K562 (cell line): Measurements from ENCODE around the gene SPDL1. TPM values are rescaled to one million over a fixed set of nuclear protein-coding genes. Genes with fewer than 3 reads are reported as not detected.

Experiments used
- ATAC-seq: fragments of 200-7000 bp; cut with Tn5 transposase; 3 replicates; pipeline ENCODE4 v1.9.1; 2020; ENCODE audit warnings: moderate library complexity
- BruUV-seq: library from RNA; stranded (reverse); fragments of 400-500 nt; replicated peaks from 2 replicates; lab custom pipeline; 2021; lab: Mats Ljungman, UMichigan
- CTCF ChIA-PET: fragments of 300-600 bp; formaldehyde crosslinking; extraction: SDS; loops from one replicate; lab custom pipeline; 2021; ENCODE audit warnings: low intra/inter-chr PET ratio; lab: Yijun Ruan, JAX
- POLR2A ChIA-PET: fragments of 300-600, 350-650 bp; sonication (Branson Sonifier 250); formaldehyde crosslinking; extraction: SDS; loops from one replicate; lab custom pipeline; 2021; ENCODE audit warnings: antibody characterized with exemption, inconsistent platforms; lab: Yijun Ruan, JAX
- DNase-seq, 4 experiments: peaks; one replicate each; pipeline versions ENCODE4 v3.0.0 to v3.0.0-alpha.2; 2011 to 2018; ENCODE audit warnings: low spot score in 3 of 4, mixed read lengths in 3 of 4; ENCODE audit errors: extremely low read depth in 1 of 4
- FAIRE-seq: peaks from 2 replicates; lab custom pipeline; 2011; peaks lifted over from hg19 to GRCh38; lab: Jason Lieb, UNC
- H2AFZ ChIP-seq: 2 replicates; pipeline ENCODE4 v1.6.0; 2011; ENCODE audit warnings: low read depth, low read length, control low read depth, inconsistent platforms
- H3K27ac ChIP-seq: fragments of 200-600 bp; 3 replicates; pipeline ENCODE4 v1.8.0; 2011; ENCODE audit warnings: low read depth, mild to moderate bottlenecking, control low read depth, inconsistent platforms, low read length, moderate library complexity, mixed read lengths; ENCODE audit errors: extremely low read depth
- H3K27me3 ChIP-seq, 2 experiments: fragments of 300-600 bp in 1 of 2; 2 replicates in 1 of 2; 3 replicates in 1 of 2; pipeline versions ENCODE4 v1.6.0 to v1.8.0; 2011; ENCODE audit warnings: inconsistent platforms in 2 of 2, low read length in 2 of 2, mild to moderate bottlenecking in 1 of 2, mixed read lengths in 1 of 2, moderate library complexity in 1 of 2; ENCODE audit not compliant: control insufficient read depth in 2 of 2, insufficient read depth in 2 of 2
- H3K36me3 ChIP-seq: fragments of 300-600 bp; 3 replicates; pipeline ENCODE4 v1.8.0; 2011; ENCODE audit warnings: mild to moderate bottlenecking, low read length, inconsistent platforms; ENCODE audit not compliant: control insufficient read depth, insufficient read depth
- H3K4me1 ChIP-seq, 2 experiments: fragments of 200-600 bp in 1 of 2; replicated peaks in 1 of 2; 2 replicates in 1 of 2; 3 replicates in 1 of 2; pipeline versions ENCODE4 v1.5.1 to v1.8.0; 2011; ENCODE audit warnings: inconsistent platforms in 2 of 2, low read length in 2 of 2, mild to moderate bottlenecking in 1 of 2, mixed read lengths in 1 of 2, moderate library complexity in 1 of 2; ENCODE audit not compliant: control insufficient read depth in 2 of 2, insufficient read depth in 2 of 2
- H3K4me2 ChIP-seq: 2 replicates; pipeline ENCODE4 v1.6.1; 2011; ENCODE audit warnings: low read length, control low read depth, inconsistent platforms, mixed read lengths; ENCODE audit not compliant: insufficient read depth
- H3K4me3 ChIP-seq: fragments of 200-600 bp; sonication (generic), shearing (Covaris generic); 2 replicates; pipeline ENCODE4 v1.5.1; 2016; ENCODE audit warnings: control low read depth, inconsistent platforms
- H3K79me2 ChIP-seq: fragments of 200-600 bp; 3 replicates; pipeline ENCODE4 v1.8.0; 2011; ENCODE audit warnings: low read length, inconsistent platforms; ENCODE audit not compliant: control insufficient read depth, insufficient read depth
- H3K9ac ChIP-seq, 2 experiments: 2 replicates each; pipeline versions ENCODE4 v1.6.0 to v1.6.1; 2011; ENCODE audit warnings: low read depth in 2 of 2, low read length in 2 of 2, control low read depth in 1 of 2, inconsistent platforms in 1 of 2, mild to moderate bottlenecking in 1 of 2, mixed read lengths in 1 of 2; ENCODE audit not compliant: insufficient read depth in 1 of 2
- H3K9me1 ChIP-seq: one replicate; pipeline ENCODE4 v1.6.0; 2011; ENCODE audit warnings: inconsistent platforms, mild to moderate bottlenecking, low read length, moderate library complexity; ENCODE audit not compliant: control insufficient read depth, insufficient read depth
- H3K9me3 ChIP-seq: replicated peaks from 2 replicates; pipeline ENCODE4 v1.5.1; 2011; ENCODE audit warnings: low read depth, low read length, inconsistent platforms; ENCODE audit not compliant: control insufficient read depth, insufficient read depth
- H4K20me1 ChIP-seq: replicated peaks from 2 replicates; pipeline ENCODE4 v1.6.1; 2011; ENCODE audit warnings: low read length, inconsistent platforms, mixed read lengths; ENCODE audit not compliant: control insufficient read depth, insufficient read depth
- NBN ChIP-seq: fragments of 450-650 bp; IDR thresholded peaks from 2 replicates; pipeline ENCODE4 v1.6.1; 2016; ENCODE audit warnings: low read depth, mild to moderate bottlenecking
- NR2F6 ChIP-seq: fragments of 450-650 bp; formaldehyde crosslinking; IDR thresholded peaks from 2 replicates; pipeline ENCODE4 v1.4.0; 2020; ENCODE audit warnings: mild to moderate bottlenecking
- YY1 ChIP-seq, 3 experiments: IDR thresholded peaks; 2 replicates each; pipeline ENCODE4 v1.6.1; 2011; ENCODE audit warnings: low read length in 2 of 3, mild to moderate bottlenecking in 2 of 3, moderate library complexity in 2 of 3, borderline replicate concordance in 1 of 3, control low read depth in 1 of 3, low read depth in 1 of 3; ENCODE audit not compliant: insufficient read depth in 3 of 3, insufficient replicate concordance in 2 of 3, control insufficient read depth in 1 of 3, insufficient read length in 1 of 3; ENCODE audit errors: extremely low read depth in 1 of 3
- WGBS: fragments of 100-300 bp; shearing (Covaris generic); methylation state at CpG from one replicate; pipeline ENCODE4 v1.1.6; 2016; ENCODE audit warnings: low coverage, mixed read lengths; ENCODE audit not compliant: insufficient coverage; ENCODE audit errors: missing lambda C conversion rate; 5-methylcytosine and 5-hydroxymethylcytosine counted together
- in situ Hi-C: fragments of 300-500 bp; cut with MboI; formaldehyde crosslinking; loops from 4 replicates; pipeline ENCODE4 v1.15.0; 2018; ENCODE audit warnings: inconsistent platforms, mixed read lengths
- intact Hi-C: fragments of 100-400 bp; cut with micrococcal nuclease; formaldehyde crosslinking; loops from 2 replicates; pipeline ENCODE4 v1.14.2; 2022
- polyA plus RNA-seq, 8 experiments: library from polyadenylated mRNA; depleted of rRNA in 4 of 8; stranded (reverse) in 5 of 8; unstranded in 3 of 8; fragments of >200 nt; fragmentation: Nextera tagmentation in 2 of 8; fragmentation: Illumina TruSeq in 1 of 8; extraction: Ambion mirVana in 2 of 8; extraction: Trizol in 1 of 8; gene quantifications; 2 replicates each; pipeline versions ENCODE4 v1.2.1 to v1.2.3, GENCODE V29; 2011 to 2014; ENCODE audit warnings: inconsistent platforms in 1 of 8, missing spikeins in 1 of 8
- total RNA-seq, 7 experiments: library from RNA; depleted of rRNA in 6 of 7; stranded (reverse); fragments of >200 nt in 6 of 7; fragmentation: Illumina TruSeq in 2 of 7; extraction: Trizol in 2 of 7; gene quantifications; 2 replicates each; pipeline versions ENCODE4 v1.2.1 to v1.2.3, GENCODE V29; 2011 to 2021; ENCODE audit warnings: low replicate concordance in 1 of 7
- TF ChIP-seq, protein P1 (sequence below): fragments of 450-650 bp; IDR thresholded peaks from 2 replicates; pipeline ENCODE4 v1.6.1; 2017; ENCODE audit warnings: antibody characterized with exemption, mild to moderate bottlenecking
- TF ChIP-seq, protein P2 (sequence below): fragments of 250-450 bp; sonication (Bioruptor Pico); IDR thresholded peaks from 2 replicates; pipeline ENCODE4 v1.5.0; 2021; ENCODE audit warnings: mild to moderate bottlenecking, moderate library complexity

Gene SPDL1
- total and polyA plus RNA-seq, 9 of the 15 experiments (the other 6 are each of a cell fraction or from before 2014, with no cell fraction given): 32.4 to 59.6 (median 49.0) TPM

DNA sequence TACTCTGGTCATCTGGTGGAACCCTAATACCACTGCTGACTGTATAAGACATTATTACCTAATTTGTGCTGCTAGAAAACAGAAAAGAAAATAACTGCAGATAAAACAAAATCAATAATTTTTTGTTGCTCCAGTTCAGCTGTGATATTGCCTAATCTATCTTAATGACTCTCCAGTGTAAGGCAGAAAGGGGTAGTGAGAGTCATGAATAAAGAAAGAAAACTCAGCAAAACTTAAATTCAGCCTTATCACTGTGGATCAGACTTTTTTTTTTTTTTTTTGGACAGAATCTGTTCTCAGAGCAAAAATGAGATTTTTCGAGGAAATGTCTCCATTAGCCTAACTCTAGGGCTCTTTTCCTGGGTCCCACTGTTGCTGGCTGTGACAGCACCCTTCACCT is 52.4 kb downstream of the SPDL1 start:
- Histone ChIP-seq H3K4me3 (no peak overlapping the region), H3K9me3 (peaks cover 6% of the 10 kb centered on the region; the same call in 1 of the 2 replicates), H2AFZ (no peak overlapping the region), H3K9ac (no peak overlapping the region), H4K20me1 (no peaks in the 10 kb centered on the region), H3K9me1 (no peaks in the 10 kb centered on the region), H3K4me1 (peaks cover 0 to 16% of the 10 kb centered on the region in 2 experiments; a peak in 3 of 5 replicates), H3K27ac (no peak overlapping the region), H3K27me3 (no peaks in the 10 kb centered on the region), H3K4me2 (no peak overlapping the region), H3K79me2 (no peaks in the 10 kb centered on the region; the same call in 2 of the 3 replicates), H3K36me3 (no peaks in the 10 kb centered on the region; the same call in 2 of the 3 replicates)
- in situ Hi-C loops (no loop called here), intact Hi-C loops (no loop called here)
- no TSS peak for BruUV-seq
- no peak for FAIRE-seq
- ATAC-seq: no peak
- no peak for DNase-seq
- POLR2A ChIA-PET: interaction anchor here (0.7 kb wide), 1 partner anchor 223 kb away, joined by 3 read pairs; no protein-coding TSS in a partner anchor
- CTCF ChIA-PET: no interaction called here
- 13% methylated on average over 1 of the region's 1 CpG for WGBS
- TF ChIP-seq, protein P1, sequence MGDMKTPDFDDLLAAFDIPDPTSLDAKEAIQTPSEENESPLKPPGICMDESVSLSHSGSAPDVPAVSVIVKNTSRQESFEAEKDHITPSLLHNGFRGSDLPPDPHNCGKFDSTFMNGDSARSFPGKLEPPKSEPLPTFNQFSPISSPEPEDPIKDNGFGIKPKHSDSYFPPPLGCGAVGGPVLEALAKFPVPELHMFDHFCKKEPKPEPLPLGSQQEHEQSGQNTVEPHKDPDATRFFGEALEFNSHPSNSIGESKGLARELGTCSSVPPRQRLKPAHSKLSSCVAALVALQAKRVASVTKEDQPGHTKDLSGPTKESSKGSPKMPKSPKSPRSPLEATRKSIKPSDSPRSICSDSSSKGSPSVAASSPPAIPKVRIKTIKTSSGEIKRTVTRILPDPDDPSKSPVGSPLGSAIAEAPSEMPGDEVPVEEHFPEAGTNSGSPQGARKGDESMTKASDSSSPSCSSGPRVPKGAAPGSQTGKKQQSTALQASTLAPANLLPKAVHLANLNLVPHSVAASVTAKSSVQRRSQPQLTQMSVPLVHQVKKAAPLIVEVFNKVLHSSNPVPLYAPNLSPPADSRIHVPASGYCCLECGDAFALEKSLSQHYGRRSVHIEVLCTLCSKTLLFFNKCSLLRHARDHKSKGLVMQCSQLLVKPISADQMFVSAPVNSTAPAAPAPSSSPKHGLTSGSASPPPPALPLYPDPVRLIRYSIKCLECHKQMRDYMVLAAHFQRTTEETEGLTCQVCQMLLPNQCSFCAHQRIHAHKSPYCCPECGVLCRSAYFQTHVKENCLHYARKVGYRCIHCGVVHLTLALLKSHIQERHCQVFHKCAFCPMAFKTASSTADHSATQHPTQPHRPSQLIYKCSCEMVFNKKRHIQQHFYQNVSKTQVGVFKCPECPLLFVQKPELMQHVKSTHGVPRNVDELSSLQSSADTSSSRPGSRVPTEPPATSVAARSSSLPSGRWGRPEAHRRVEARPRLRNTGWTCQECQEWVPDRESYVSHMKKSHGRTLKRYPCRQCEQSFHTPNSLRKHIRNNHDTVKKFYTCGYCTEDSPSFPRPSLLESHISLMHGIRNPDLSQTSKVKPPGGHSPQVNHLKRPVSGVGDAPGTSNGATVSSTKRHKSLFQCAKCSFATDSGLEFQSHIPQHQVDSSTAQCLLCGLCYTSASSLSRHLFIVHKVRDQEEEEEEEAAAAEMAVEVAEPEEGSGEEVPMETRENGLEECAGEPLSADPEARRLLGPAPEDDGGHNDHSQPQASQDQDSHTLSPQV: no peak
- TF ChIP-seq NBN: no peak
- TF ChIP-seq, protein P2, sequence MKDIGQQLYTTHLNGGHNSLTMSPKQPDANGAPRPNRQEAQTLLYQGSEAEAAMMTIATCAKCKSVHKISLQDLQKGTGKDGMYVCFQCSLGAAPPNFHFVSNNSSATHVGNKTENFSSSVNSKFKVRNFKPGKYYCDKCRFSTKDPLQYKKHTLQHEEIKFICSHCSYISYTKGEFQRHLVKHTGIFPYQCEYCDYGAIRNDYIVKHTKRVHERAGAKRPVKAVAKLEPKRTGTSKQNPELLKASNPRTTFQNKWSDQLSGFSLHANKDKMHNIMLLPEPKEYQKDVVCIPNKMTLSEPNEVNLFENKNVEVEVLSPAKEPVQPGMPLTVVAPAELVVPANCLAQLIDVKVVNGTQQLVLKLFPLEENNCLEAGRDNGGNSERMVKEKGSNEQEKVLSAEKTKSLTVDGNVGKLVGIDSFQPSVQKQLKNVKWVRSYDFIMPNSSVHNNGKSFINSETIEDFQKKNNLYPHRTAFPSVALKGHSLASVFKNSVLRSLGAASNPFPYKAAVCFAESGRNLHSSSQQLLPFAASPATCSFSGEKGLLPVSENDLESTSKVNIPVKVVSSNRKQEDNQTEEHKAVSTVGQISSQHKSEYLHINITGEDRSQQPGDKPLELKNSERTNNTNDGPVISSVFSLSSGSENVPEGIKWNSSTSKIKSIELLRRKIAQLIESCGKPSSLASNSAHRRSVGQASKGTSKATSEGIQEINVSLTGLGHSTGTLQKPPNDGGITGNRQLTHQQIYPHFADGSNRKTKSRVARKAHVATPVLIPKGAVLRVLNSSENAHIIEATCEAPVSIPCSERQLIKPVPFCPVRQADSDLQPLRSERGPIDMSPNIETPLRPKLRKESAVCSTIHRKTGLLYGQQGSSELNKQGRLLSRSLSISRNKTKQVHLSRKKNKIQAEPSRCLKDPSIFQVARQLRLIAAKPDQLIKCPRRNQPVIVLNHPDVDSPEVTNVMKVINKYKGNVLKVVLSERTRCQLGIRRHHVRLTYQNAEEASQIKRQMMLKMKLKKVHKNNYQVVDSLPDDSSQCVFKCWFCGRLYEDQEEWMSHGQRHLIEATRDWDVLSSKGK (CRISPR knock-in tag): no peak
- TF ChIP-seq NR2F6 (CRISPR knock-in tag): no peak
- TF ChIP-seq YY1 (IDR thresholded peaks at IDR 0.05; ENCODE audit: borderline replicate concordance in 1 of 3, control insufficient read depth in 1 of 3, extremely low read depth in 1 of 3, insufficient read depth in 3 of 3, insufficient read length in 1 of 3, insufficient replicate concordance in 2 of 3, low read depth in 1 of 3, low read length in 2 of 3): no peak
